HEK293 (cell line): Measurements from ENCODE around the gene BTBD7.

ENCODE experiments used
- CTCF ChIA-PET: fragments of 350-600 bp; formaldehyde crosslinking; extraction: SDS; loops from one replicate; lab custom pipeline; 2021; ENCODE audit warnings: antibody characterized with exemption; lab: Yijun Ruan, JAX
- POLR2A ChIA-PET: fragments of 300-600 bp; formaldehyde crosslinking; extraction: SDS; loops from one replicate; lab custom pipeline; 2020; ENCODE audit warnings: antibody characterized with exemption, inconsistent platforms; lab: Yijun Ruan, JAX
- H3K27ac ChIP-seq: fragments of 200-500 bp; sonication (Bioruptor generic); 2 replicates; pipeline ENCODE4 v1.5.1; 2014; ENCODE audit warnings: low read depth, low read length, control low read depth, inconsistent platforms; ENCODE audit errors: extremely low read depth
- H3K36me3 ChIP-seq, 2 experiments: fragments of 200-500 bp in 1 of 2; sonication (Bioruptor generic) in 1 of 2; 1 replicate in 1 of 2; 2 replicates in 1 of 2; pipeline ENCODE4 v1.5.1; 2014 to 2017; ENCODE audit warnings: inconsistent platforms in 2 of 2, low read length in 2 of 2; ENCODE audit not compliant: control insufficient read depth in 2 of 2, insufficient read depth in 1 of 2
- H3K4me1 ChIP-seq: fragments of 200-500 bp; sonication (Bioruptor generic); 2 replicates; pipeline ENCODE4 v1.5.1; 2014; ENCODE audit warnings: mild to moderate bottlenecking, low read length, inconsistent platforms; ENCODE audit not compliant: control insufficient read depth, insufficient read depth
- H3K4me3 ChIP-seq: 2 replicates; pipeline ENCODE4 v1.5.1; 2011; ENCODE audit warnings: low read depth, mild to moderate bottlenecking, control low read depth, low read length, moderate library complexity
- H3K9me3 ChIP-seq: fragments of 200-500 bp; sonication (Bioruptor generic); 2 replicates; pipeline ENCODE4 v1.5.1; 2014; ENCODE audit warnings: low read depth, low read length, inconsistent platforms; ENCODE audit not compliant: control insufficient read depth, insufficient read depth
- HOXC10 ChIP-seq: sonication (generic); formaldehyde crosslinking; IDR thresholded peaks from 2 replicates; pipeline ENCODE4 v1.8.1; 2023; ENCODE audit warnings: mild to moderate bottlenecking, missing genetic modification reagents
- SP7 ChIP-seq: fragments of 450-650 bp; formaldehyde crosslinking; IDR thresholded peaks from 2 replicates; pipeline ENCODE4 v1.5.1; 2016; ENCODE audit warnings: missing biosample characterization, missing genetic modification characterization
- ZBTB21 ChIP-seq: fragments of 450-650 bp; formaldehyde crosslinking; IDR thresholded peaks from 2 replicates; pipeline ENCODE4 v1.5.1; 2017; ENCODE audit warnings: missing biosample characterization, missing genetic modification characterization
- ZFP3 ChIP-seq: fragments of 450-650 bp; formaldehyde crosslinking; IDR thresholded peaks from 2 replicates; pipeline ENCODE4 v1.5.1; 2016; ENCODE audit warnings: low read depth, missing biosample characterization, missing genetic modification characterization
- ZNF121 ChIP-seq: fragments of 450-650 bp; formaldehyde crosslinking; IDR thresholded peaks from 2 replicates; pipeline ENCODE4 v1.5.1; 2016; ENCODE audit warnings: missing biosample characterization, missing genetic modification characterization
- ZNF148 ChIP-seq: fragments of 450-650 bp; formaldehyde crosslinking; IDR thresholded peaks from 2 replicates; pipeline ENCODE4 v1.5.0; 2017; ENCODE audit warnings: missing biosample characterization, missing genetic modification characterization, borderline replicate concordance
- ZNF202 ChIP-seq: fragments of 450-650 bp; formaldehyde crosslinking; IDR thresholded peaks from 2 replicates; pipeline ENCODE4 v1.5.1; 2016; ENCODE audit warnings: missing biosample characterization, missing genetic modification characterization, borderline replicate concordance
- ZNF433 ChIP-seq: fragments of 450-650 bp; formaldehyde crosslinking; IDR thresholded peaks from 2 replicates; pipeline ENCODE4 v1.5.1; 2016; ENCODE audit warnings: missing biosample characterization, missing genetic modification characterization, low read depth
- ZNF558 ChIP-seq: fragments of 450-650 bp; formaldehyde crosslinking; IDR thresholded peaks from 2 replicates; pipeline ENCODE4 v1.5.1; 2016; ENCODE audit warnings: missing biosample characterization, missing genetic modification characterization
- ZNF664 ChIP-seq: fragments of 450-650 bp; formaldehyde crosslinking; IDR thresholded peaks from 2 replicates; pipeline ENCODE4 v1.5.1; 2016; ENCODE audit warnings: missing biosample characterization, missing genetic modification characterization
- ZSCAN23 ChIP-seq: fragments of 450-650 bp; formaldehyde crosslinking; IDR thresholded peaks from 2 replicates; pipeline ENCODE4 v1.5.1; 2016; ENCODE audit warnings: missing biosample characterization, missing genetic modification characterization
- TF ChIP-seq, protein P1 (sequence below): fragments of 450-650 bp; formaldehyde crosslinking; IDR thresholded peaks from 2 replicates; pipeline ENCODE4; 2016; ENCODE audit warnings: missing biosample characterization, missing genetic modification characterization

Gene BTBD7

DNA sequence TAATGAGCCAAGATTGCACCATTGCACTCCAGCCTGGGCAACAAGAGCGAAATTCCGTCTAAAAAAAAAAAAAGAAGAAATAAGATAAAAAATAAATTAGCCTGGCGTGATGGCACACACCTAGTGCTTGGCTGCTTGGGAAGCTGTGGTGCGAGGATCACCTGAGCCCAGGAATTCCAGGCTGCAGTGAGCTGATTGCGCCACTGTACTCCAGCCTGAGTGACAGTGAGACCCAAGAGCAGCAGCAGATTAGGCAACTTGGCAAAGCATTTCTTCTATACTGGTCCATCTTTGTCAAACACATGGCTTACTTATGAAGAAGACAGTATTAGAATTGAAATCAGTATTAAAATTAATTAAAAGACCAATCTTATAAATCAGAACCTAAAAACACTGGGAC lies 132.3 kb downstream of the BTBD7 start:
- peaks cover 3% of the 10 kb centered on the region in 2 experiments for H3K36me3 ChIP-seq
- CTCF ChIA-PET: no interaction called here
- no peak overlapping the region for H3K4me3 ChIP-seq
- no peak overlapping the region for H3K27ac ChIP-seq
- POLR2A ChIA-PET: no interaction called here
- H3K4me1 ChIP-seq: no peaks in the 10 kb centered on the region
- no peaks in the 10 kb centered on the region for H3K9me3 ChIP-seq
- no peak for TF ChIP-seq ZNF433 (tag by site-specific recombination)
- no peak for TF ChIP-seq ZNF664 (tag by site-specific recombination)
- TF ChIP-seq ZNF148: no peak
- no peak for TF ChIP-seq SP7 (tag by site-specific recombination)
- no peak for TF ChIP-seq HOXC10
- TF ChIP-seq ZNF558 (tag by site-specific recombination): no peak

GRCh38 chr14:93199031-93199430 lies 133.8 kb downstream of the BTBD7 start:
- Histone ChIP-seq H3K4me1 (no peaks in the 10 kb centered on the region), H3K4me3 (no peak overlapping the region), H3K36me3 (peaks cover 0 to 3% of the 10 kb centered on the region in 2 experiments; a peak in 2 of 3 replicates), H3K9me3 (no peaks in the 10 kb centered on the region), H3K27ac (no peak overlapping the region)
- TF ChIP-seq, protein P1, sequence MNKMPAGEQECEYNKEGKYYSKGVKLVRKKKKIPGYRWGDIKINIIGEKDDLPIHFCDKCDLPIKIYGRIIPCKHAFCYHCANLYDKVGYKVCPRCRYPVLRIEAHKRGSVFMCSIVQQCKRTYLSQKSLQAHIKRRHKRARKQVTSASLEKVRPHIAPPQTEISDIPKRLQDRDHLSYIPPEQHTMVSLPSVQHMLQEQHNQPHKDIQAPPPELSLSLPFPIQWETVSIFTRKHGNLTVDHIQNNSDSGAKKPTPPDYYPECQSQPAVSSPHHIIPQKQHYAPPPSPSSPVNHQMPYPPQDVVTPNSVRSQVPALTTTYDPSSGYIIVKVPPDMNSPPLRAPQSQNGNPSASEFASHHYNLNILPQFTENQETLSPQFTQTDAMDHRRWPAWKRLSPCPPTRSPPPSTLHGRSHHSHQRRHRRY (tag by site-specific recombination): no peak
- ChIA-PET CTCF (no interaction called here), POLR2A (interaction anchor here (0.9 kb wide), 1 partner anchor 15 kb away, joined by 3 read pairs; the partner anchor contains the start of gene MOAP1)

GRCh38 chr14:93195316-93195999 lies 137.4 kb downstream of the BTBD7 start:
- CTCF ChIA-PET: interaction anchor here (0.6 to 0.9 kb wide), 2 partner anchors 11 to 606 kb away, joined by 3 to 4 read pairs; partner anchors contain the start of genes GON7 and UBR7
- TF ChIP-seq ZNF202 (tag by site-specific recombination) (no peak), ZNF121 (tag by site-specific recombination) (peak; percentile 55; the same call in 1 of the 2 replicates), ZFP3 (tag by site-specific recombination) (no peak), ZBTB21 (tag by site-specific recombination) (no peak), ZSCAN23 (tag by site-specific recombination) (no peak), ZNF148 (no peak)
- TF ChIP-seq, all 188 proteins: peak for 1

More at GRCh38 chr14:93195316-93195999, 137.4 kb downstream of the BTBD7 start:
- POLR2A ChIA-PET: interaction anchor here (1.9 kb wide), 1 partner anchor 11 kb away, joined by 6 read pairs; the partner anchor contains the start of genes LYSET and MOAP1
- H3K27ac ChIP-seq: no peak overlapping the region
- peaks cover 0 to under 1% of the 10 kb centered on the region in 2 experiments; a peak in 1 of 3 replicates for H3K36me3 ChIP-seq
- H3K4me3 ChIP-seq: no peak overlapping the region
- H3K4me1 ChIP-seq: no peaks in the 10 kb centered on the region
- no peaks in the 10 kb centered on the region for H3K9me3 ChIP-seq
